Measurements from ENCODE around the gene GFI1B. TPM values are rescaled to one million over a fixed set of nuclear protein-coding genes. Genes with fewer than 3 reads are reported as not detected.

GFI1B gene
- total and polyA plus RNA-seq, 2 of the 4 experiments (the other 2 are of a cell fraction): 0.02 TPM; not detected in 1

GRCh38 chr9:133023117-133023890 is 44.8 kb downstream of the GFI1B start:
- H3K4me1 ChIP-seq (ENCODE audit: control insufficient read depth, insufficient read depth, low read length): no peaks in the 10 kb centered on the region
- no peaks in the 10 kb centered on the region for H4K20me1 ChIP-seq (ENCODE audit: insufficient read depth, low read length)
- ChIA-PET CTCF (interaction anchor here (0.8 to 1.4 kb wide), 2 partner anchors 13 to 51 kb away, joined by 3 to 6 read pairs; no protein-coding TSS in a partner anchor), POLR2A (ENCODE audit: unreplicated experiment) (no interaction called here)
- no peak overlapping the region for H3K14ac ChIP-seq (replicated peaks; ENCODE audit: low read depth, low read length)
- no peak overlapping the region for H3K4me2 ChIP-seq (ENCODE audit: low read depth, low read length)
- no peak overlapping the region for H2AK5ac ChIP-seq (ENCODE audit: low read depth, low read length)
- no peak overlapping the region for H3K4me3 ChIP-seq (ENCODE audit: insufficient read depth, low read depth, low read length)
- H2AK9ac ChIP-seq (replicated peaks; ENCODE audit: low read depth, low read length, poor library complexity): peak overlapping the region; percentile 72
- peak overlapping the region; percentile 73 for H2AFZ ChIP-seq (replicated peaks; ENCODE audit: low read length, poor library complexity)
- no peaks in the 10 kb centered on the region for H3K9me1 ChIP-seq (ENCODE audit: insufficient read depth, low read length)
- in situ Hi-C loops (cut with MboI; ENCODE audit: low sequenced_read_pairs): no loop called here
- no peaks in the 10 kb centered on the region; the same call in 1 of the 2 replicates for H3K27me3 ChIP-seq (ENCODE audit: control insufficient read depth, insufficient read depth, low read length)
- H2BK5ac ChIP-seq (ENCODE audit: low read depth, low read length, poor library complexity, severe bottlenecking): no peak overlapping the region
- H3K18ac ChIP-seq (ENCODE audit: low read depth, low read length): no peak overlapping the region
- no peak overlapping the region for H3K23ac ChIP-seq (ENCODE audit: low read depth, low read length)
- H2BK120ac ChIP-seq (ENCODE audit: low read depth, low read length): no peak overlapping the region
- H4K8ac ChIP-seq (ENCODE audit: low read depth in 2 of 2, low read length in 2 of 2): no peak overlapping the region; a peak in 1 of 4 replicates
- H3K9me3 ChIP-seq (ENCODE audit: control insufficient read depth, insufficient read depth, low read length): no peaks in the 10 kb centered on the region; the same call in 1 of the 2 replicates
- 68% methylated on average over 23 of the region's 26 CpGs; no CpG with 5 or more reads in 1 of the 2 experiments for WGBS, 2 experiments (ENCODE audit: extremely low coverage in 2 of 2, insufficient read length in 1 of 2)
- no peak overlapping the region for H3K9ac ChIP-seq (ENCODE audit: low read depth, low read length)
- ATAC-seq (ENCODE audit: low read depth) (no peak), DNase-seq (no peak)
- intact Hi-C loops (cut with micrococcal nuclease): no loop called here
- no peak overlapping the region for H3K4ac ChIP-seq (ENCODE audit: low read depth, low read length)
- BruUV-seq (replicated peaks): no TSS peak
- dilution Hi-C loops (cut with HindIII; ENCODE audit: low sequenced_read_pairs, unreplicated experiment): no loop called here
- no peak overlapping the region for H3K27ac ChIP-seq (ENCODE audit: insufficient read depth, low read length)
- no peaks in the 10 kb centered on the region for H3K79me1 ChIP-seq (ENCODE audit: low read depth in 1 of 2, low read length in 2 of 2)
- no peaks in the 10 kb centered on the region for H3K36me3 ChIP-seq (ENCODE audit: control insufficient read depth, insufficient read depth, low read length)
- no peak overlapping the region for H2BK15ac ChIP-seq (ENCODE audit: low read depth, low read length)
- H4K91ac ChIP-seq (ENCODE audit: insufficient read depth, low read depth, low read length): no peak overlapping the region
- no peak overlapping the region for H2BK20ac ChIP-seq (ENCODE audit: low read depth, low read length)
- no peak overlapping the region for H3K56ac ChIP-seq (ENCODE audit: extremely low read depth, insufficient read depth, low read length)
- no peak overlapping the region for H4K5ac ChIP-seq (ENCODE audit: low read depth, low read length)
- TF ChIP-seq POLR2A (IDR thresholded peaks at IDR 0.05; ENCODE audit: low read depth, low read length): no peak
- no peak for TF ChIP-seq ELK1 (IDR thresholded peaks at IDR 0.05; ENCODE audit: borderline replicate concordance, low read depth, low read length)
- TF ChIP-seq MAZ (IDR thresholded peaks at IDR 0.05; ENCODE audit: borderline replicate concordance, low read depth, low read length): no peak
- TF ChIP-seq CTCF (conservative IDR thresholded peaks at IDR 0.05; ENCODE audit: low read depth, low read length): no peak
- no peak for TF ChIP-seq BHLHE40 (IDR thresholded peaks at IDR 0.05; ENCODE audit: low read depth, low read length)
- TF ChIP-seq NFE2L2 (IDR thresholded peaks at IDR 0.05; ENCODE audit: low read depth, low read length): no peak
- TF ChIP-seq CHD1 (IDR thresholded peaks at IDR 0.05; ENCODE audit: low read depth, low read length): no peak
- no peak for TF ChIP-seq MAFK (IDR thresholded peaks at IDR 0.05; ENCODE audit: low read depth, low read length)
- TF ChIP-seq RAD21 (IDR thresholded peaks at IDR 0.05; ENCODE audit: low read length): no peak
- TF ChIP-seq SMC3 (IDR thresholded peaks at IDR 0.05; ENCODE audit: low read depth, low read length): no peak
- no peak for TF ChIP-seq FOS (IDR thresholded peaks at IDR 0.05; ENCODE audit: low read depth, low read length)
- no peak for TF ChIP-seq USF2 (IDR thresholded peaks at IDR 0.05; ENCODE audit: low read depth, low read length)
- TF ChIP-seq RFX5 (IDR thresholded peaks at IDR 0.05; ENCODE audit: low read depth, low read length): no peak
- TF ChIP-seq RCOR1 (IDR thresholded peaks at IDR 0.05; ENCODE audit: insufficient replicate concordance, low read length): no peak
- no peak for TF ChIP-seq MXI1 (IDR thresholded peaks at IDR 0.05; ENCODE audit: borderline replicate concordance, low read depth, low read length)

All from IMR-90 (cell line).